Muscle of arm (tissue), 12 donors: ENCODE measurements around the gene MIOX. TPM values are rescaled to one million over a fixed set of nuclear protein-coding genes. Genes with fewer than 3 reads are reported as not detected.

Experiments used
- DNase-seq: peaks from one replicate; pipeline ENCODE4 v3.0.0-alpha.2; 2013
- polyA plus RNA-seq, 12 donors: library from polyadenylated mRNA; unstranded; fragments of 120-200 nt; gene quantifications; one replicate each; pipeline ENCODE4 v1.2.1, GENCODE V29; 2013; ENCODE audit not compliant: insufficient read length in 12 of 12

MIOX gene
- polyA plus RNA-seq, 12 donors: 0.16 to 0.20 (median 0.18) TPM; not detected in 9

DNA sequence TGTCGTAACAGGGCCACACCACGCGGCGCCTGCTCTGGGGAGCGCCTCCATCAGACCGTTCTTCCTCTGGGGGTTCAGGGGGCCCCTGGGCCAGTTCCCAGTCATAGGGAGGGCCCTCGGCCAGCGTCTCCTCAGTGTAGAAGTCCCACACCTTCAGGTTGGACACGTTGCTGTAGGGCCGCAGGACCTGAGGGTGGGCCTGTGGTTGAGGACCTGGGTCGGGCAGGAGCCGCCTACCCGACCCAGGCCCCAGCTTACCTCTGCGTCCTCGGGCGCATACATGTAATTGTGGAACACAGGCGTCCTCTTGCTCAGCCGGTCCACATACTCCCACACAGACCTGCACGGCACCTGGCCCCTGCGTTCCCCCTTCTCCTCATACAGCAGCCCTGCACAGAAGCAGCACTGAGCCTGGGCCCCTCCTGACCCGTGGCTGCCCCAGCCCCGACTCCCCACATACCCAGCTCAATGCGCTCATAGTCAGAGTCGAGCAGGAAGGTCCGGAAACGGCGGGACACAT is 32.0 kb upstream of the MIOX start:
- DNase-seq: no peak

GRCh38 chr22:50455201-50455600 is 31.5 kb upstream of the MIOX start:
- DNase-seq: no peak

DNA sequence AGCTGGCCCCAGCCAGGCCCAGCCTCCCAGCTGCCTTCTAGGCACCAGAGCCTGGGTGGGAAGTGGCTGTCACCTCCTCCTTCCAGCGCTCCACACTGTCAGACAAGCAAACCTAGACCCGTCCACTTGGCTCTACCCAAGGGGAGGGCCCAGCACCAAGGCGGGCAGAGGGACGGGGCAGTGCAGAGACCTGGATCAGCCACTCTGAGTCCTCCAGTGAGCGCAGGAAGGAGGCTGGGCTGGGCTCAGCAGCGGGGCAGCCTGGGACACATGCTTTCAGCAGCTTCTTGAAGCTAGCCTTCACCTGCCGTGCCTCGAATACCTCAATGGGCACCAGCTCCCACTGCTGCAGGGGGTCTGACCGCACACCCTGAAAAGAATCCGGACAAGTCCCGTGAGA is 30.6 kb upstream of the MIOX start:
- DNase-seq: no peak

DNA sequence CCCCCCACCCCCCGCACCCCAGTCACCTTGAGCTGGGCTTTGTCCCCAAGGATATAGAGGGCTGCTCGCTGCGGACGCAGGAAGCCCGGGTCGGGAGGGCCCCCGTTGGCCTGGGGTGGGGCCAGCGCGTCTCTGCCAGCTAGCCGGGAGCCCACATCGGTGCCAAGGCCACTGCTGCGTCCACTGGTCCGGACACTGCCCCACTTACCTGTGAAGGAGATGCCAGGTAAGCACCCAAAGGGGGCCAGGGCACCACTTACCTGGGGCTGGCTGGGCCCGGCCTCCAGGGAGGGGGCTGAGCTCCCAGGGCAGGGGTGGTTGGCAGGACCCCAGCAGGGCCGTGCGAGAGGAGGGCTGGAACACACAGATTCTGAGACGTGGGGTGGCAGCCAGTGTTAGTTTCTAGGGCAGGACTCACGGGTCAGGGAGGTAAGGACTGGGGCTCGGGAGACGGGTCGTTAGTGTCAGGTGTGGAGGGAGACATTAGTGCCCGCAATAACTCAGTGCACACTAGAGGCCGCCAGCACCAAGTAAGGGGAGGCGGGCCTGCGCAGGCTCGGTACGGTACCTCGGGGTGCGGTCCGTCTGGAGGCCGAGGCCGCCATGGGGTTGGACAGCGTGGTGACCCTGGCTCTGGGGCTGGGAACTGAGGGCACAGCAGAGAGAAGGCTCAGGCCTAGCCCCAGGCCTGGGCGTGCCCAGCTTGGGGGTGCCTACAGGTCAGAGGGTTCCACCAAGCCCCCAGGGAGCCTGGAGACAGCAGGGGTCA is 30.0 kb upstream of the MIOX start:
- no peak for DNase-seq

DNA sequence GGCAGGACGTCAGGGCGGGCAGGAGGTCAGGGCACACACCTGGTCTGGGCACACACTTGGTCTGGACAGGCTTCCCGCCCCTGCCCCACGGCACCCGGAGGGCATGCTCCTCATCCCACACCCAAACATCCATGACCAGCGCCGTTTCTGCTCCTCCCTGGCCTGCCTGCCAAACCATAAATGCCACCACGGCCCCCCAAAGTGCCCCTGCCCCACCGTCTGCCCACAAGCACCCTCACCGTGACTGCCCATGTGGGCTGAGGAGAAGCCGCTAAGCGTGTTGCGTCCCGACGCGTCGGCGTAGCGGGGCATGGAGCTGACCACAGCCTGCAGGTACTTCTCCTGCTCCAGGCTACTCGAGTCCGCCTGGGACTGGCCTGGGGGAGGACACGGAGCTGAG is 27.6 kb upstream of the MIOX start:
- DNase-seq: no peak

DNA sequence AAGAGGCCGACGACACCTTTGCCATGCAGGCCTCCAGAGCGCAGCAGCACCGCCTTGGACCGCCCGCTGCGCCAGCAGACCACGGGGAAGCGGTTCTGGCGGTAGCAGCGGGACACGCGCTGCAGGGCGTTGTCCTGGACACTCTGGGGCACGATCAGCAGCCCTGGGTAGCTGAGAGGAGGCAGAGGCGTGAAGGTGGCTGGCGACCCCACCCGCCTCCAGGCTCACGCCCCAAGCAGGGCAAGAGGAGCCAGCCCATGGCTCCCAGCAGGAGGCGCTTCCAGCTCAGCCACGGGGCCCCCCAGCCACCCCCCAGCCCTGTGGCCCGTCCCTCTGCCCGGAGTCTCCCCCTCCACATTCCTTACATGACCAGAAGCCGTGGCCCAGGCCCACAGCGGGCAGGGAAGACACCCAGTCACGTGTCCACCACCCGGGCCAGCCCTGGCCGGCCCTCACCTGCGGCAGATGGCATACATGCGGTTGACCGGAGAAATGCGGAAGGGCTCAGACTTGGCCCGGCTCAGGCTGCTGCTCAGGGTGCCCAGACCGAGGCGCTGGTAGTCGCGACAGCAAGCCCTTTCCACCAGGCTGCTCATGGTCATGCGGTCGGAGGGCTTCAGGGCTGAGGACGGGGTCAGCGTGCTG is 27.0 kb upstream of the MIOX start:
- DNase-seq: no peak

DNA sequence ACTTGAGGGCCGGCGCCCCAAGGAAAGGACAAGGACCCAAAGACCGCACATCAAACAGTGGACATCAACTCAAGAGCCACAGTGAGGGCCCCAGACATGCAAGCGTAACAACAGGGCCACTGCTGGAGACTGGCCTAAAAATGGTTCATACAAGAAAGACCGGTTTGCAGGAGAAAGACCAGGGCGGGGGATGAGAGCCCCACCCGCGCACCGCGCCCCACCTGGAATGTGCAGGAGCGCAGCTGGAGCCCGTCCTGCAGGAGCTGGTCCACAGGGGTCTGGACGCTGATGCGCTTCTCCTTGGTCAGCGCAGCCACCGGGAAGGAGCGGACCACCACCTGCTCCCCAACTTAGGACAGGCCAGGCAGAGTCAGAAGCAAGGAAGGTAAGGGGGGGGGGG is 25.7 kb upstream of the MIOX start:
- no peak for DNase-seq

DNA sequence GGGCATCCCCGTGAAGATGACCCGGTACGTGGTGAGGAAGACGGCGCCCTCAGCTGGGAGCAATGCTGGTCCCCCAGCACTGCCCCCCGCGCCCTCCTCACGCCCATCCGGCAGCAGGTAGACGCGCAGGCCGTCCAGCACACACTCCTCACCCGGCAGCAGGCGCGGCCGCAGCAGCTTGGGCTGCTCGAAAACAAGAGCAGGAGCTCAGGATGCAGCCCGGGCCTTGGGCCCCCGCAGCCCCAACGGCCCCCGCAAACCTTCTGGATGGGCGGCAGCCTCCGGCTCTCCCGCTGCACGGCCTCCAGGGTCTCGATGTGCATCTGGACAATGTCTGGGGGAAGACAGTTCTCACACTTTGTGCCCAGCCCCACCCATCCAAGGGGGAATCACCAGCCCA is 25.1 kb upstream of the MIOX start:
- DNase-seq: no peak

- DNase-seq: no peak
These were observed 24.6 kb upstream of the MIOX start for GRCh38 chr22:50461979-50462540.

GRCh38 chr22:50463188-50463900 is 23.3 kb upstream of the MIOX start:
- no peak for DNase-seq

GRCh38 chr22:50464451-50464850 is 22.2 kb upstream of the MIOX start:
- DNase-seq: no peak

DNA sequence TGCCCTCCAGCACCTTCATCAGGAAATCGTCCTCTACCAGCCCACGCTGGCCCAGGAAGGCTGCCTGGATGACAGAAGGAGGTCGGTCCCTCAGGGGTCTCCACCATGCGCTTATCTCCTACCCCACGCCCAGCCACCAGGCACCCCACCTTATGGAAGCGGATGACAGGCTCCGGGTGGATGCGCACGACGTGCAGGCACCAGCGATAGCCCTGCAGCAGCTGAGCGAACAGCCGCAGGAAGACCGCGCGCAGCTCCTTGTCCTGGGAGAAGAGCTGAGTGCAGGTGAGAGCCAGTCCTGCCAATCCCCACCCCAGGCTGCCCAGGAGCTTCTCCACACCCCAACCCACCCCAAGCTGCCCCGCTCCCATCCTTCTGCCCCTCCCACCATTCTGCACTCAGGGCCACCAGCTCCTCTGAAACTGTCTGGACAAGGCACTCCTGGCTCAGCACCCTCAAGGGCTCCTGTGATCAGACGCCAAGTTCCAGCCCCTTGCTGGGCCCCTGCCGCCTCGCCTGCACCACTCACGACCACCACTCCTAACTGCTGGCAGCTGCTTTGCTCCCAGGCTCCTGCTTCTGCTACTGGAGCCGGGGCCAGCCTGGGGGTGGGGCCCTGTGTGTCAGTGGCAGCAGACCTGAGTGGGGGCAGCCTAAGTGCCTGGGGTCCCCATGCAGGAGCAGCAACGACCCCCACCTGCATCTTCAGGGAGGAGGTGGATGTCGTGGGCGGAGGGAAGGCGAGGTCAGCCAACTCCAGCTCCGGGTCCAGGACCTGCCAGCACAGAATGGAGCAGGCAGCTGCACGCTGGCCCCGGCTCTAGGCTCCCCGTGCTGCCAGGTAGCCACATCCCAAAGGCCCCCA is 21.4 kb upstream of the MIOX start:
- DNase-seq: no peak

DNA sequence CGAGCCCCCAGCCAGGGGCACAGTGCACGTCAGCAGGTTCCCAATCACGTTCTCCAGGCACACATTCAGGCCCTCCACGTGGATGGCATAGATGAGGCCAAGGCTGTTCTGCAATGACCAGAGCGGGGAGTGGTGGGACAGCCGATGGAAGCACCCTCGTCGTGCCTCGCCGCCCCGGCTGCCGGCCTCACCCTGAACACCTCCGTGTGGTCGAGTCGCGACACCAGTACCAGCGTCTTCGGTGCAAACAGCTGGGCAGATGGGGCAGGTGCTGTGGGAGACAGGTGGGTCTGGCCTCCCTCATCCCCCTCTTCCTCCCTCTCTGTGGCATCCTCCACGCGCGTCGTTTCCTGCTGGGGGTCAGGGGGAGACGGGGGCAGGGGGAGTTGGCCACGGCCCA is 19.3 kb upstream of the MIOX start:
- DNase-seq: no peak

- DNase-seq: no peak
These were observed 18.8 kb upstream of the MIOX start for GRCh38 chr22:50467773-50468440.

- DNase-seq: no peak
These were observed 18.0 kb upstream of the MIOX start for GRCh38 chr22:50468626-50469025.

DNA sequence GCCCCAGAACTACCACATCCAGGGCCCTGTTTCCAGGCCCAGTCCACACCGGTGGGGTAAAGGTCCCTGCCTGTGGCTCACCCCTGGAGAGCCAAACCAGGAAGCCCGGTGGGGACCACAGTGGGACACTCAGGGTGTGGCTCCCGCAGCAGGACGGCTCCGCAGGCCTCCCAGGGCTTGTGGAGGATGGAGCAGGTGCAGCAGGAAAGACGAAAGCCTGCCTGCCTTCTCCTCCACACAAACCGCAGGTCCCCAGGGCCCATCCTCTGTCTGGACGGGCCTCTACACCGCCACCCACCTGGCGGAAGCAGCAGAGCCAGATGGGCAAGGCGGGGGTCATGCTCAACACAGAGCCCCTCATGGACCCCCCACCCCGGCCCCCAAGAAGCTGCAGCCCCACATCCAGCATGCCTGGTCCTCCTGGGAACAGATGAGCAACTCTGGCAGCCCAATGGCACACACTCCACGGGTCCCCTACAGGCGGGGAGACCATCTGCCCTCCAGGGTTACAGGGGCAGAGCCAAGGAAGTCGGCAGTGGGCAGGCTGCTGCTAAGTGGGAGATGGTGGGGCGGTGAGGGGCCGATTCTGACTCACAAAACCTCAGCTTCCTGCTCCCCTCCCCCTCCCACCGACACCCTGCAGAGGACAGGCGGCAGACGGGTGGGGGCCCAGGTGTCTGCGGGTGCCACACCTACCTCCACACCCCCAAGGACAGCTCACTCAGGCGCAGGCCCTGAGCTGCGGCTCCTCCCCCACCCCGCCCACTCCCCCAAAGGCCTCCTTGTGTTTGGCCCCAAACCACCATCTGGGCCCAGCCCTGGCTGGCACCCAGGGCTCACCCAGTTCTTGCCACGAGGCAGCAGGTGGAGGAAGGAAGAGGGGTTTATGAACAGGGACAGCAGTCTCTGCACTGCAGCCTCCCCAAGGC is 17.0 kb upstream of the MIOX start:
- no peak for DNase-seq

DNA sequence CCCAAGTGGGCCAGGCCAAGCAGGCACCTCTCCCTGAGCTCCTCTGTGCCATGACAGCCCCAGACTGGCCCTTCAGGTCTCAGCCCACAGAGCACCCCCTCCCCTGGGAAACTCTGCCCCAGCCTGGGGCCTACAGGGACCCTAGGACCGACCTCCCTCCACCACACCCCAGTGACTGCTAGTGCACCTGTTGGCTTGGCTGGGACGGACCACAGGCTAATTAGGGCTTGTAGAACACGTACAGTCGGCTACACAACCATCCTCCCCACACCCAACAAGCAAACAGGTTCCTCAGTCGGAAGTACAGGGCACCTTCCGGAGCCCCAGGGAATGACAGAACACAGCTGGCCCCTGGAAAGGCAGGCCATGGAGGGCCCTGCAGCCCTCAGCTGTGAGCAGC is 16.2 kb upstream of the MIOX start:
- DNase-seq: no peak

GRCh38 chr22:50471197-50471847 is 15.3 kb upstream of the MIOX start:
- DNase-seq: no peak

DNA sequence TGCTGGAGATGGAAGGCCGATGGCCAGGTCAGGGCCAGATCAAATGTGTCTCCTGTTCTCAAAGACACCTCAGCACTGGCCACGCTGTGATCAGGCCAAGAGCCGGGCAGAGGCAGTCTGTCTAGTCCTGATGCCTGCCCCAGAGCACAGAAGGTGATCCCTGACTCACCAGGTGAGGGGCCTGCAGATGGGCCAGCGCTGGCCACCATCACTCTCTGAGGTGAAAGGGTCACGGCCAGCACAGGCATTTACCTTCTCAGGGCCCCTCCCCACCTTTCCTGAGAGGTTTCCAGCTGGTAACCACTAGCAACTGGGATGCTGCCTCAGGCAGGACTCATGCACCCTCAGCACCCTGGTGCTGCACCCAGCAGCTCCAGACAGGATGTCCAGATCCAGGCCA is 14.7 kb upstream of the MIOX start:
- DNase-seq: no peak
